GM18868 (cell line): ENCODE results near the gene CD82.

Source experiments
- ATAC-seq: cut with Tn5 transposase; IDR thresholded peaks from one replicate; pipeline ENCODE4 v1.9.1; 2021; ENCODE audit warnings: mild to moderate bottlenecking, moderate library complexity; ENCODE audit not compliant: unreplicated experiment

The CD82 gene

GRCh38 chr11:44574610-44575287 is 9.3 kb downstream of the CD82 start:
- peak; percentile 62 for ATAC-seq

DNA sequence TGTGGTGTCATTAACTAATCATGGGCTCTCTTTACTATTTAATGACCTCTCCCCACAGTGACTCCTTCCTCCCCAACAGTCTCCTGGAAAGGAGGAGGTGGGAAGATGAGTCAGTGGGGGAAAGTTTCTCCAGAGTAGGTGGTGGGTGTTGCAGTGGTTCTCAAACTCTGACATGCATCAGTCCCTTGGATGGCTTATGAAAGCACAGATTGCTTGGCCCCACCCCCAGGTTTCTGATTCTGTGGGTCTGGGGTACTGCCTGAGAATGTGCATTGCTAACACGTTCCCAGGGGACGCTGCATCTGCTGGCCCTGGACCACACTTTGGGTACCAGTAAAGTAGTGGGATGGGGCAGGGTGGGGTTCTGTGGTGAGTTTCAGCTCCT is 9.8 kb downstream of the CD82 start:
- peak; percentile 26 for ATAC-seq

GRCh38 chr11:44575962-44576361 is 10.5 kb downstream of the CD82 start:
- ATAC-seq: no peak

DNA sequence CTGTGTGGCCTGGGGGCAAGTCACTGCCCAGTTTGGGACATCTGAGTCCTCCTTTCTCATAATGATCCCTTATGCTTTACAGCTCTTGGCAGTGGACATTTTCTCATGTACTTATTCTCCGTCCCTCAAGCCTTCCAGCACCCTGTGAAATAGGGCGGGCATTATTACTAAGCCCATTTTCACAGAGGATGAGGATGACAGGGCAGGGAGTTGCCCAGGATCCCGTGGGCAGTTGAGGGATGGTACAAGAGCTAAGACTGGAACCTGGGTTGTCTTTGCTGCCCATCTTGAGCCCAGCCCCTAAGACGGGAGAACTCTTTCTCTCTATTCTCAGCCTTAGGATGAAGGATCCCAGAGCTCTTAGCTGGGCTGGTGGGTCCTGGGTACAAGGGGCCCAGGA is 11.2 kb downstream of the CD82 start:
- ATAC-seq: no peak

GRCh38 chr11:44577231-44577830 is 11.9 kb downstream of the CD82 start:
- no peak for ATAC-seq

- ATAC-seq: peak; percentile 68
Measured at GRCh38 chr11:44578279-44578678, 12.8 kb downstream of the CD82 start.

DNA sequence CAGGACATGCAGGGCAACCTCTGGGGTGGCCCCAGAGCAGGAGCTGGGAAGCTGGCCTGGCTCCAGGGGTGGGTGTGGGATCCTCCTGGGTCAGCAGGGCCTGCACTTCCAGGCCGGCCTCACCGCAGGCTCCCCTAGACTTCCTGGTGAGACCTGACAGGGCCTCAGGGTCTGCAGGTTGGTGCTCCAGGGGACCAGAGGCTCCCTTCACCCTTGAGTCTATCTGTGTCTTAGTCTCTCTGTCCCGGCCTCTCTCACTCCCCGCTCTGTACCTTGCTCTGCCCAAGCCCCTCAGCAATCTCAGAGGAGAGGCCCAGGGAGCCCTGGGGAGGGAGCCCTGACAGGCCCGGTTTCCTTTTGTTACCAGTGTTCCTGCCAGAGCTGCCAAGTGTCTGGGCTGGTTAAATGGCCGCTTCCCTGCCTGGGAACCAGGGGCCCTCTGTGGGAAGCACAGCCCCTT is 13.9 kb downstream of the CD82 start:
- no peak for ATAC-seq

DNA sequence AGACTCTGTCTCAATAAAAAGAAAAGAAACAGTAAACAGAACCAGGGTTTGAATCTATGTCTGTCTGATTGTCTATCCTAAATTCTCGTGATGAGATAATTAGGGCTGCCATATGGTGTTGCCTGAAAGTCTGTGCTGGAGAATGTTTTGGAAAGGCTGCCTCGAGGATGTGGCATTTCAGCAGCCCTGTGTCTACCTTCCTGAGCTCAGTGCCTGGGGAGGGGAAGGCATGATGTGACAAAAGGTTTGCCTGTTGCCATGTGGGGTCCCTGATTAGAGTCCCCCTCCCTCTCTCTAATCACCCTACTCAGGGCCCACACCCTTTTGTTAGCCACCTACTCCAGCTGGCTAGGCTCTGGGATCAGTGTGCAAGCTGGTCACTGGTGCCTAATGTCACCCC is 15.2 kb downstream of the CD82 start:
- no peak for ATAC-seq

GRCh38 chr11:44581246-44581645 is 15.8 kb downstream of the CD82 start:
- no peak for ATAC-seq

- no peak for ATAC-seq
Measured at GRCh38 chr11:44582641-44583352, 17.3 kb downstream of the CD82 start.

- no peak for ATAC-seq
Measured at GRCh38 chr11:44583353-44583669, 17.8 kb downstream of the CD82 start.

DNA sequence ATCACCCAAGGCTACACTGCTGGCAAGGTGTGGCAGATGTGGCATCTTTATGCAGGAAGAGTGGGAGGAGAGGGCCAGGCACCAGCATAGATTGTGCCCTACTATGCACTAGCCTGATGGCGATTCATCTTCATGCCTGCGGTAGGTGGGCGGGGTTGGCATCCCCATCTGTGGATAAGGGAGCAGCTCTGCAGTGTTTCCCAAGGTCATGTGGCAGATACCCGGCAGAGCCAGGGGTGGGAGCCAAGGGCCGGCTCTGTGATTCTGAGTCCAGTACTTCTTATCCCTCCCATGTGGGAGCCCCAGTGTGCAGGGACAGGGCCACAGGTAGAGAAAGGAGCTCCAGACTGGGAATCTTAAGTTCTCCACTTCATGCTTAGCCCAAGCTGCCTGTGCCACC is 20.0 kb downstream of the CD82 start:
- ATAC-seq: no peak

GRCh38 chr11:44589301-44589700 is 23.8 kb downstream of the CD82 start:
- no peak for ATAC-seq

GRCh38 chr11:44590769-44591168 is 25.3 kb downstream of the CD82 start:
- no peak for ATAC-seq

- ATAC-seq: no peak
Measured at GRCh38 chr11:44591557-44591956, 26.1 kb downstream of the CD82 start.

DNA sequence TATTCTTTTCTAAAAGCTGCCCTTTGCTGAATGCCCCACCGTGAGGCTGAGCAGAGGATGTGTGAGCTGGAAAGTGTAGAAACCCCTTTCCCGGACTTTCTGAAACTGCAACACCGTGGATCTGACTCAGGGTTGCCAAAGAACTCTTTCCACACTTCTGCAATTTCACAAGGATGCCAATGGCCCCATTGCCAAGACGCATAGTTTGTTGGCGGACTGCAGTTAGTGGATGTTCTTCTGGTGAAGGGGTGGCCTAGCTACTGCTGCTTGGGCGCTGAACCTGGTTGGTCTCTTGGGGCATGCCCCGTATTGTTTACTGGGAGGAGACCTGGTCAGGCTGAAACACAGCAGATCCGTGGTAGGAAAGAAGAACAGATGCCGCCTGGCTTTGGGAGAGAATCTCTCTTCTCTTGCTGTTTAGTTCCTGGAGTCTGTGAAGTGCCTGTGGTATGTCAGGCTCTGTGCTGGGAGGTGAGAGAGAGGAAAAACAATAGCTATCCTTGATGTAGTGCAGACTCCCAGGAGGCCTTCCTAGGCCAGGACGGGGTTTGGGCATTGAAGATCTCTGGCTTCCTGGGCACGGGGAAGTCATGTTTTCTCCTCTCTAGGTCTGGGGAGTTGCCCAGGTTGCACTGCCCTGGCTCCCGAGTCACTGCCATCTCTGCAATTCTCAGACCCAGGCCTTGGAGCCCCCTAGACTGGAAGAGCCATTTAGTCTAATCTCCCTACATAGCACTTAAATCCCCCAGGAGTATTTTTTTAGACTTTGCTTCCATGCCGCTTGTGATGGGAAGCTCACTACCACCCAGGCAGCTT is 26.9 kb downstream of the CD82 start:
- ATAC-seq: no peak

GRCh38 chr11:44593251-44593650 is 27.8 kb downstream of the CD82 start:
- no peak for ATAC-seq

DNA sequence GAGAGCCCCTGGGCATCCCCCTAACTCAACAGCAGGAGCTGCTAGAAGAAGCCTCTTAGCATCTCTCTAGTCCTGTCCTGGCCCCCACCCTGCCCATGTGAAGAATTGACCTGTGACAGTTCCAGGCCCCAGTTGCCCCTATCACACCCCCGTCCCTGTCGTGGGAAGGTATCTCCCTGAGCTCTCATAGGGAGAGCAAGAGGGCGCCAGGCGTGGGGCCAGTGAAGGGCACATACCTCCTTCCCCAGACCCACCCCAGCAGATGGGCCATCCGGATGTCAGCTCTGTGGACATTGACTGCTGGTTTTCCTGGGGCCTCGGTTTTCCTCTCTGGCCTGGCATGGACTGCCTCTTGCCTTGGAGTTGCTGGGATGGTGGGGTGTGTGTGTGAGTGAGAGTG is 29.5 kb downstream of the CD82 start:
- no peak for ATAC-seq

DNA sequence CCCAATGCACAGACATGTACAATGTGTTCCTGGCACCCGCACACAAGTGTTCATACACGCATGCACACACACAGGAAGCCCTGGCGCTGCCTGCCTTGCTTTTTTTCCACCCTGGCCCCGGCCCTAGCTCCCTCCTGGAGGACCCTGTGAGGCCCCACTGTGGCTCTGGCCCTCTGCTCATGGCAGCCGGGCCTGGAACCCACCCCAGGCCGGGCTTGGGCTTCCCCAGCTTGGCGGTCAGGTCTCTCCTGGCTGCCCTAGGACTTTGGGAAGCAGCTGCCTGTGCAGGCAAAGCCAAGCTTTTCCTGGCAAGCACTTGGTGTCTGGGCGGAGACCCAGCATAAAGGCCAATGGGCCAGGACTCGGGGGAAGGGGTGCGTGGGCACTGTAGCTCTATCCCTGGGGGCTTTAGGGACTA is 30.5 kb downstream of the CD82 start:
- no peak for ATAC-seq

GRCh38 chr11:44596525-44597276 is 31.2 kb downstream of the CD82 start:
- peak; percentile 42 for ATAC-seq
